Ramos (cell line): ENCODE measurements around the gene CTIF.

Experiments
- in situ Hi-C: fragments of 300-500 bp; cut with MboI; formaldehyde crosslinking; loops from one replicate; pipeline ENCODE4 v1.14.3; 2022; ENCODE audit warnings: low sequenced_read_pairs; ENCODE audit not compliant: unreplicated experiment

The CTIF gene

DNA sequence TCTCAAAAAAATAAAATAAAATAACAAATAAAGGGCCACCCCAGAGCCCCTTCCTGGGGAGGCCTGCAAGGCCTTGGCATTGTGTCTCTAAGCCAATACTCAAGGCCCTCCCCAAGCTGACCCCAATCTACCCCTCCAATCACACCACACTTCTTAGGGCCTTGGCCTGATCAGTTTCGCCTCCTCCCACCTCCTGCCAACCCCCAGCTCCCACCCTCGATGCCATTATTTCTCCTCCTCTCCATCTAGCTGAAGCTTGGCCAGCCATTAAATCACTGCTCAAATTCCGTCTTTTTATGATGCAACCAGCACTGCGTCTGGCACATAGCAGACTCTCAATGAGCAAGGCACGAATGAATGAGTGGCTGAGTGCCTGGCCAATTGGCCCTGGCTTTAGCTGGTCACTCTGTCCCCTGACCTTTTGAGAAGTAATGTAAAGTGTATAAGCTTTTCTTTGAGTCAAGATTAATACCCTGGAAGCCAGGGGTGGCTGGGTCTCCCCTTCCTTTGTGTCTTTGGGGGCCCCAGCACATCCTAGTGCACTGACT is 356.0 kb downstream of the CTIF start:
- in situ Hi-C loops = no loop called here

DNA sequence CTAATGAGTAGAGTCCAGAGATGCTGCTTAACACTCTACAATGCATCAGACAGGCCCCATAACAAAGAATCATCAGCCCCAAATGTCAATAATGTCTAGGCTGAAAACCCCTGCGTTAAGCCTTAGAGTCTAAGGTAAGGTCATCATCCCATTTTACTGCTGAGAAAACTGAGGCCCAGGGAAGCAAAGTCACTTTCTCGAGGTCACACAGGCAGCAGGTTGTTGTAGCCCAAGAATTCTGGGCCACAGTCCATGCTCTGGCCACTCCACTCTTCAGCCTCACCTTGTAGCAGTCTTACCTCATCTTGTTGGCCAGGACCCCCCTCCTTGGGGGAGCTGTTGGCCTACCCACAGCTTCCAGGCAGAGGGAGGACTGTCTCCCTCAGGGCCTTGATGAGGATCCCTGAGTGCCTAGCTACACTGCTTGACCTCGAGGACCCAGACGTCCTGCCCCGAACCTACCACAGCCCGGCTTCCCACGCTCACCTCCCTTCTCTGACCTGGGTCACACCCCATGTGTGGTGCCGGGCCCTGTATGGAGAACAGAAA is 357.6 kb downstream of the CTIF start:
- in situ Hi-C loops = no loop called here

DNA sequence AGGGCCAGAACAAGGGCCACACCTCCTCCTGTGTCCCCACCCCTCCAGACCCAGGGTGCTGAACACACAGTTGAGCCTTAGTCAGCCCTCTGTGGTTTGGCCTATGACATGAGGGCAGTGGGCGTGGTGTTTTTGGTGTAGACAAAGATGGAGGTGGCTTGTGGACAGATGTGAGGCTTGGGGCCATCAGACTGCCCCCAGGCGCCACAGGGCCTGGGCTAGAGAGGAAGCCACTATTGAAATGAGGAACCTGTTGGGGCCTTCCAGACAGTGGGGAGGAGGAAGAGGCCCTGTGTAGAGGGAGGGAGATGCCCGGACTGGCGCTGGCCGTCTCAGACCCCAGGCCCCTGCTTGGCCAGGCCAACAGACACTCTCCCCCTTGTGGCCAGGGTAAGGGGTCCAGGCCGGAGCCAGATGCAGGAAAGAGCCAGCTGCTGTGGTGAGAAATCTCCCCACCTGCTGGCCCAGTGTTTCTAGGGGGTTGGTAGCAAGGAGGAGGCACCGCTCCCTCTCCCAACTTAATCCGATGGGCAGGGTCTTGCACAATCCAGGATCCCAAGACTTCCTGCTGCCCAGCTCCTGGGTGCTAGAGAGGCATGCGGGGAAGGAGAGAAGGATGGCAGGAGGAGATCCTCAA is 358.2 kb downstream of the CTIF start:
- in situ Hi-C loops = no loop called here

DNA sequence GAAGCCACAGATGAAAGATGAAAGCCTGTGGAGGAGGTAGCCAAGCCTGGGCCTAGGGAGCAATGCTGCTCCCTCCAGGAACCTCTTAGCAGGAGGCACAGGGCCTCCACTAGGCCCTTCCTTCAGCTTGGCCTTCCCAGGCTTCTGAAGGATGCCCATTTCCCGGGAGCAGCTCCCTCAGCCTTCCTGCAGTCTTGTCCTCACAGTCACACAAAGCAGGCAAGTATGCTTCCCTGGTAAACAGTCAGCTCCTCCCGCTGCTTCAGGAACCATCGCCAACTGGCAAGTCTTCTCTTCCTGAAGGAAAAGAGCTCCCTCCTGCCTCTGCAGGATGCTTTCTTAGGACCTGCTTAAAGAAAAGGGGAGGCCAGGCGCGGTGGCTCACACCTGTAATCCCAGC is 358.7 kb downstream of the CTIF start:
- in situ Hi-C loops = no loop called here

DNA sequence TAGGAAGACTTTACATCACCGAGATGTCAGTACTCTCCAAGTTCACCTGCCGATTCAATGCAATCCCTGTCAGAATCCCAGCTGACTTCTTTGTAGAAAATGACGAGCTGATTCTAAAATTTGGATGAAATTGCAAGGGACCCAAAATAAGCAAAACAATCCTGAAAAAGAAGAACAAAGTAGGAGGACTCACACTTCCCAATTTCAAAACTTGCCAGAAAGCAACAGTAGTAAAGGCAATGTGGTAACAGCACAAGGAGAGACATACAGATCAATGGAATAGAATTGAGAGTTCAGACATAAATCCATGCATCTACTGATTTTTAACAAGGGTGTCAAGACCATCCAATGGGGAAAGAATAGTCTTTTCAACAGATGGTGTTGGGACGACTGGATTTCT is 359.7 kb downstream of the CTIF start:
- in situ Hi-C loops = no loop called here

DNA sequence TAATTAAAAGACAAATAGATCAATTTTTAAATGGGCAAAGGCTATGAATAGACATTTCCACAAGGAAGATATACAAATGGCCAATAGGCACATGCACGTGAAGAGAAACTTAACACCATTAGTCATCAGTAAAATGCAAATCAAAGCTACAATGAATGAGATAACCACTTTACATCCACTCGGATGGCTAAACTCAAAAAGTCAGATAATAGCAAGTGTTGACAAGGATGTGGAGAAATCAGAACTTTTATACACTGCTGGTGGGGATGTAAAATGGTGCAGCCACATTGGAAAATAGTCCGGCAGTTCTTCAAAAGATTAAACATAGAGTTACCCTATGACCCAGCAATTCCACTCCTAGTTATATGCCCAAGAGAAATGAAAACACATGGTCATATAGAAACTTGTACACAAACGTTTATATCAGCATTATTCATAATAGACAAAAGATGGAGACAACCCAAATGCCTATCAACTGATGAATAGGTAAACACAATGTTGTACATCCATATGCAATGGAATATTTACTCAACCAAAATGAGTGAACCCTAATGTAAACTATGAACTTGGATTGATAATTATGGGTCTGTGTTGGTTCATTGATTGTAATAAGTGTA is 360.8 kb downstream of the CTIF start:
- in situ Hi-C loops = no loop called here

DNA sequence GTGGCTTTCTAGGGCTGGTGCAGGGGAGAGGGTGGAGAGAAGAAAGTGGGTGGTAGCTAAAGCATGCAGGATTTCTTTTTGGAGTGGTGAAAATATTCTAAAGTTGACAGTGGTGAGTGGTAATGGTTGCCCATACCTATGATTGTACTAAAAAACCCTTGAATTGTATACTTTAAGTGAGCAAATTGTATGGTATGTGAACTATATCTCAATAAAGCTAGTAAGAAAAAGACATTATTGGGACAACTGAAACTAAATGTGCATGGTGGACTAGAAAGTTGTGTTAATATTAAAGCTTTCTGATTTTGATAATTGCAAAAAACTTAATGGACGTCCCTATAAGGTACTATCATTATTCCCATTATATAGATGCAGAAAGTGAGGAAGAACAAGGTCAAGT is 361.6 kb downstream of the CTIF start:
- in situ Hi-C loops = no loop called here

DNA sequence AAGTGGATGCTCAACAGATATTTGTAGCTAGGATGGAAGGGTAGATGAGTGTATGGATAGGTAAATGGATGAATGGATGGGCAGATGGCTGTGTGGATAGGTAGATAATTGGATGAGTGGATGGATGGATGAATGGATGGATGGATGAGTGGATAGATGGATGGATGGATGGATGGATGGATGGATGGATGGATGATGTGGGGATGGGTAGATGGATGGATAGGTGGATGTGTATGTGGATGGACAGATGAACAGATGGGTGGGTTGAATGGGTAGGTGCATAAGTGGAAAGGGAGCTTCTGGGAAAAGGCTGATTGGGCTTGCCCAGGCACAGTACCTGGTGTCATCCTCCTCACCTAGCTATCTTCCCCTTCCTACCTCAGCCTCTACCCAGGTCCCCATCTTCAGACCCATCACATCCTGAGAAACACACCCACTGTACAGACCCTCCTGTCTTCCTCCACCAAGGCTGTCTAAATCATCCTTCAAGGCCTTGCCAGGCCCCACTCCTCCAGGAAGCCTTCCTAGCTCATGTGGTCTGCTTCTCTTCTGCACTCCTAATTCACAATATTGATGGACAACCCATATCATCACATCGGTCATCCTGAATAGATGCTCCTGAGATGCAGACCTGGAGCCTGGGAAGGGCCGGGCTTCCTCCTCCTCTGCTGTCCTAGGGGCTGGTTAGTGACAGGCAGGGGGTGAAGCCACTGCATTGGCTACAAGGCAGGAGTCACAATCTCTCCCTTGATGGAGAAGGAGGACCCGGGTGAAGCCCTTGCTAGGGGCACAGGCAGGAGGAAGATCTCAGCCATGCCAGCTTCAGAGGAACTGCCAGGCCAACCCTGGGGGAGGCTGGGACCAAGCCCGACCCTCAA is 362.6 kb downstream of the CTIF start:
- in situ Hi-C loops = no loop called here

DNA sequence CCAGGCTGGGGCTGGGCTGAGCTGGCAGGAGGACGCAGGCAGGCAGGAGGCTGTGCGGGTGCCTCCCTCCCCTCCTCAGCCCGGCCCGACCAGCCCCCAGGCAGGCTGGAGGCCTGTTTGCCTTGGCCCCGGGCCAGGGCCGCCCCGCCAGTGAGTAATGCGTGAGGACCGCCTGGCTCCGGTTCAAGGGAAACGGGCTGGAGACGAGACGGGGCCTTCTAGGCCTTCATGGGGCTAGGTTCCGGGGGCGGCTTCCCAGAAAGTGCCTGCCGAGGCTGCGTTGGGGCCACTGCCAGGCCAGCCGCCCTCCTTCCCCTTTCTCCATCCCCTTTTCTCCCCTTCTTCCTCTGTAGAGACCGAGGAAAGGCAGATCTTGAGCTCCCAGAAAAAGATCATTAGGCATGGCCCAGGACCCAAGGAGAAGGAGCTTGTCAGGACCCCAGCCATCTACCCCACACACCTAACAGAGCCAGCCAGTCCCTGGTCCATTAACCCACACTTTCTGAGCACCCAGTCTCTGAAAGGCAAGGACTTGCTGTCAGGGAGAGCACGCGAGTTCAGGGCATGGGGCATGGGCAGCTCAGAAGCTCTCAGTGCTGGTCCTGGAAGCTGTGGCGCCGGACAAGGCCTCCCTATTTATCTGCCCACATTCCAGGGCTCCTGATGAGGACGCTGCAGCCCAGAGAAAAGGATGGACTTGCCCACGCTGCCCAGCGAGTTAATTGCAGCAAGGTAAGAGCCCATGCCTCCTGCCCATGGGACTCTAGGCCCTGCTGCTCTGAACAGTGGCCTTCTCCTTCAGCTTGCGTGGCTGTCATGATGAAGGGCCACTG is 363.4 kb downstream of the CTIF start:
- in situ Hi-C loops = no loop called here

DNA sequence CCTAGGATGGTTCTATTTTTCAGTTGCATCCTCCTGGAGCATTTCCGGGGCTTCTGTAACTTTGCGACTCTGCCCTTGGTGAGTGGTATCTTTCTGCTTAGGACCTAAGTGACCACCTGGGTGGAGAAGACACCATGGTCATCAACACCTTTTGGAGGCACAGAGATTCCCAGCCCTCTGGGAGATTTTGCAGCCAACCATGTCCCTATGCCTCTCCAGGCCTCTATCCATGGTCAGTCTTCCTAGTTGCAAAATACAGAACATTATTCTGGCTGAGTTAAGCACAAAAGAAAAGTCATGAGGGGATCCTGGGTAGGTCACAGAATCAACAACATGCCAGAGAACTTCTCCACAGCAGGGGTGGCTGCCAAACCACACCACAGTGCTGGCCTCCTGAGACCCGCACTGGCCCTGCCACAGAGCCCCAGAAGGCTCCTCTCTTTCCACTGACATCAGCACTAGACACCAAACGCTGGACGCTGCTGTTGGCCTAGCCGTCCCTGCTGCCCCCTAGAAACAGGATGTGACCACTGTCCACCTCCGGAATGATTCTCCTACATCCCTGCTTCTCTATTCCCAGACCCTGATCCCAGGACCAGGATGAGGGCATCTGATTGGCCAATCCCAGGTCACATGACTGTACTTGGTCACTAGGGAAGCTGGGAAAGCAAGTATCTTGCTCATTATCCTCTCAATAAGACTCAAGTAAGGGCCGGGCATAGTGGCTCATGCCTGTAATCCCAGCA is 364.2 kb downstream of the CTIF start:
- in situ Hi-C loops = no loop called here

DNA sequence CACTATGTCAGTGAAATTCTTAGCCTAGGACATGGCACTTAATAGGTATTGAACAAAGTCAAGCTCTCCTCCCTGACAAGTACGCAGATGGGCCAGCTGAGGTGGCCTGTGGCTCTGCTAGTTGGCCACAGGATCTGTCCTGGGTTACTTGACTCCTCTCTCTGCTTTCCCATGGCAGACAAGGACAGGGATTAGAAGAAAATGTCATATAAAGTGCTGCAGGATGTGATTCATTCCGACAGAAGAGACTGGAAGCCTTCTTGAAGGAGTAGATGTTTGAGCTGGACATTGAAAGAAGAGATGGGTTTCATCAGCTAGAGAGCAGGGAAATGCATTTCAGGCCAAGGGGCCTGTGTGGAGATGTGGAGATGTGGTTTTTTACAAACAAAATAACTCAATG is 365.3 kb downstream of the CTIF start:
- in situ Hi-C loops = no loop called here

DNA sequence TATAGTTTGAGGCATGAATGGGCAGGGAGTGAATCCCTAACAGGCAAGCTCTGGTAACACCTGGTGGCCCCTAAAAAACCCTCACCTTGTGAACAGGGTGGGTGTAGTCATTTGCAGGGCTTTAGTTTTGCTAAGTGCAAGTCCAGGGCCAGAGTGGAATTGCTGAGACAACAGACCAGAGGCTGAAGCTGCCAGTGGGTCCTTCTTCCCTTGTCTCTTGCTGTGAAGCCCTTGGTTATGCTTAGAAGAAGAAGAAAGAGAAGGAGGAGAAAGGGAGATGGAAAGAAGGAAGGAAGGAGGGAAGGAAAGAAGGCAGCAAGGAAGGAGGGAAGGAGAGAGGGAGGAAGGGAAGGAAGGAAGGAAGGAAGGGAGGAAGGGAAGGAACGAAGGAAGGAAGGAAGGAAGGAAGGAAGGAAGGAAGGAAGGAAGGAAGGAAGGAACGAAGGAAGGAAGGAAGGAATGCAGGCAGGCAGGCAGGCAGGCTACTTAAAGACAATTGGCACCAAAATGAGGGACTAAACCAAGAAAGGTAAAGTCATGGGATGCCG is 366.1 kb downstream of the CTIF start:
- in situ Hi-C loops = no loop called here

DNA sequence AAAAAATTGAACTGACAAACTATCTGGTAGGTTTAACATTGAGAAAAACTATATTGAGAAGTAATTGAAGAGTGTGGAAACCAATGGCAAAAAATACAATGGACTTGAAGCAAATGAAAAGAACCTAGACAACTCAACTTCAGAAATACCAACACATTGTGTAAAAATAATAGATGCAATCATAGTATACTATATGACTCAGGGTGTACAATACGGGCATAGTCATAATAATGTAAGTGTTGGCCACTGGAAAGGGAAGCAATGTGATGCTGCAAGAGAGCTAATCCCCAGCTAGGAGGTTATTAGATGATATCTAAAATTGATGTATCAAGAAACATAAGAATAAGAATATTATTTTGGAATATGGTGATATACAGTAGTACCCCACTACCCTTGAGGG is 366.7 kb downstream of the CTIF start:
- in situ Hi-C loops = no loop called here

DNA sequence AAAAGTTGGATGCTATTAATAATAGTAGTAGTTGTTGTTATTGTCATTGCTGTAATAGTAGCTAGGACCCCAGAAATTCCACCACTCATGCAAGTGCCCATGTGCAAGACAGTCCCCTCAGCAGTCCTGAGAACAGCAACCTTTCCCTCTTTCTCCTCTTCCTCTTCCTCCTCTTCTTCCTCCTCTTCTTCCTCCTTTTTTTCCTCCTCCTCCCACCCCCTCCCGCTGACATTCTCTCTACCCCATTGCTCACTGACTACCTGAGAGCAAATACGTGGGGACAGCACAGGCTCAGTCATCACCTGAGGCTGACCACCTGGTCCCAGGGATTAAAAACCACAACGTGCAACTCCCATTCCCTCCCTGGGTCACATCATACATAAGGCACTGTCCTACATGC is 370.1 kb downstream of the CTIF start:
- in situ Hi-C loops = no loop called here

DNA sequence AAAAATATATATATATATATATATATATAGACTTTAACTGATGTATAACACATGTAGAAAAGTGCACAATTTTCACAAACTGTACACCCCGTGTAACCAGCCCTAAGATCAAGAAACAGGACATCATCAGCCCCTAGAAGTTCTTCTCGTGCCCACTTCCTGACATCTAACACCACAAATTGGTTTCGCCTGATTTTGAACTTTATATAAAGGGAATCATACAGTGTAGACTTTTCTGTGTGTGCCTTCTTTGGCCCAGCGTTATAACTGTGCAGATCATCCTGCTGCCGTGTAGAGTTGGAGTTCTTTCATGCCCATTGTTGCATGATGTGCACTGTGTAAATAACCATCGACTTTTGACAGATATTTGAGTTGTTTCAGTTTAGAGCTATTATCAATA is 370.9 kb downstream of the CTIF start:
- in situ Hi-C loops = no loop called here

DNA sequence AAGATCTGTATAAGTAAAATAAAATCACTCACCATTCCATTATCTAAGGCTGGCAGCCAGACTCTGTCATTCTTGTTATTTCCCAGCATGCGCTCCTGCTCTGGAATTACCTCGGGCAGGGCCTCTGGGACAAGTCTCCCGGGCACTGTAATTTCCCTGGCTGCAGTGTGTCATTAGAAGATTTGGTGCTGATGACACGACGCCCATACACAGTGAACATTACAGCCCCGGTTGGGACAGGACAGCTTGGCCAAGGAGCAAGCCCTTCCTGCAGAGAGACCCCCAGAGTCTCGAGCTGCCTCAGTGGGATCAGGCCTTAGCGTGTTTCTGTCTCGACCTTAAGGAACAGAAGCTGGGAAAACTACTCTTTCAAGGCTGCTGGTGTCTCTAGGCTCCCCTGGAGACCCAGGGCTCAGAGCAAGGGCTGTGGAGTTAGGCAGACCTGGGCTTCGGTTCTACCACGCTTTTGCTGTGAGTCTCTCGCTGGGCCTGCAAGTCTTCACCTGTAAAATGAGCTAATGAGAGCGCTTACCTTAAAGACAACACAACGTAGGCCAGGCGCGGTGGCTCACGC is 372.2 kb downstream of the CTIF start:
- in situ Hi-C loops = no loop called here
